ENCODE results near the gene SFMBT2. TPM values are rescaled to one million over a fixed set of nuclear protein-coding genes. Genes with fewer than 3 reads are reported as not detected.

The SFMBT2 gene
- total RNA-seq, 1 experiment from 2014 or later, result 0.02 TPM

GRCh38 chr10:7445474-7446185, 34.8 kb upstream of the SFMBT2 start:
- POLR2A ChIA-PET, result no interaction called here
- Histone ChIP-seq H3K4me3 (replicated peaks in 1 of 2; ENCODE audit: low read depth in 1 of 2, low read length in 2 of 2) (no peak overlapping the region), H3K4me2 (ENCODE audit: low read length) (no peak overlapping the region), H3K9ac (ENCODE audit: low read length) (no peak overlapping the region), H3K79me2 (ENCODE audit: insufficient read depth, low read length) (no peaks in the 10 kb centered on the region), H3K9me3 (ENCODE audit: control insufficient read depth in 1 of 2, insufficient read depth in 1 of 2, low read depth in 1 of 2, low read length in 2 of 2) (peaks cover 0 to 10% of the 10 kb centered on the region in 2 experiments; a peak in 2 of 4 replicates), H3K27ac (ENCODE audit: low read depth, low read length) (no peak overlapping the region), H4K20me1 (ENCODE audit: insufficient read depth) (no peaks in the 10 kb centered on the region), H2AFZ (ENCODE audit: low read depth, low read length, poor library complexity, severe bottlenecking) (no peak overlapping the region), H3K36me3 (ENCODE audit: control insufficient read depth in 1 of 2, insufficient read depth in 2 of 2, low read length in 2 of 2) (no peaks in the 10 kb centered on the region), H3K9me2 (ENCODE audit: insufficient read depth) (no peaks in the 10 kb centered on the region), H3K27me3 (ENCODE audit: insufficient read depth, low read length) (peaks cover 14% of the 10 kb centered on the region; the same call in 1 of the 2 replicates), H3K4me1 (ENCODE audit: control insufficient read depth in 1 of 2, insufficient read depth in 2 of 2, low read length in 2 of 2) (no peaks in the 10 kb centered on the region)
- no TSS peak for BruUV-seq (replicated peaks)
- intact Hi-C loops (cut with micrococcal nuclease), result no loop called here
- CTCF ChIA-PET, result no interaction called here
- DNase-seq (ENCODE audit: low read depth, low spot score), result no peak
- RAD21 ChIA-PET (ENCODE audit: low non-redundant PET in 1 of 2, low total read pairs in 2 of 2, uncharacterized antibody in 2 of 2, unreplicated experiment in 2 of 2), result no interaction called here
- no peak for ATAC-seq
- no peak for TF ChIP-seq CTCF (IDR thresholded peaks at IDR 0.05 in 2 of 3, conservative IDR thresholded peaks at IDR 0.05 in 1 of 3; ENCODE audit: borderline replicate concordance in 1 of 3, insufficient read depth in 1 of 3, low read depth in 2 of 3, low read length in 2 of 3)

GRCh38 chr10:7444551-7445121, 33.8 kb upstream of the SFMBT2 start:
- H3K36me3 ChIP-seq (ENCODE audit: control insufficient read depth in 1 of 2, insufficient read depth in 2 of 2, low read length in 2 of 2), result no peaks in the 10 kb centered on the region
- ATAC-seq (no peak), DNase-seq (ENCODE audit: low read depth, low spot score) (no peak)
- peaks cover 0 to 7% of the 10 kb centered on the region in 2 experiments; a peak in 2 of 4 replicates for H3K9me3 ChIP-seq (ENCODE audit: control insufficient read depth in 1 of 2, insufficient read depth in 1 of 2, low read depth in 1 of 2, low read length in 2 of 2)
- no peak overlapping the region for H2AFZ ChIP-seq (ENCODE audit: low read depth, low read length, poor library complexity, severe bottlenecking)
- H4K20me1 ChIP-seq (ENCODE audit: insufficient read depth), result no peaks in the 10 kb centered on the region
- no peak for TF ChIP-seq RAD21 (IDR thresholded peaks at IDR 0.05; ENCODE audit: low read depth)
- TF ChIP-seq TCF7L2 (IDR thresholded peaks at IDR 0.05; ENCODE audit: borderline replicate concordance, extremely low read depth, insufficient read depth, insufficient read length), result no peak
- no peak overlapping the region for H3K27ac ChIP-seq (ENCODE audit: low read depth, low read length)
- ChIA-PET POLR2A (no interaction called here), CTCF (no interaction called here), RAD21 (ENCODE audit: low non-redundant PET in 1 of 2, low total read pairs in 2 of 2, uncharacterized antibody in 2 of 2, unreplicated experiment in 2 of 2) (no interaction called here)
- no peaks in the 10 kb centered on the region for H3K4me1 ChIP-seq (ENCODE audit: control insufficient read depth in 1 of 2, insufficient read depth in 2 of 2, low read length in 2 of 2)
- no peaks in the 10 kb centered on the region for H3K9me2 ChIP-seq (ENCODE audit: insufficient read depth)
- H3K4me2 ChIP-seq (ENCODE audit: low read length), result no peak overlapping the region
- peaks cover 14% of the 10 kb centered on the region for H3K27me3 ChIP-seq (ENCODE audit: insufficient read depth, low read length)
- no TSS peak for BruUV-seq (replicated peaks)
- H3K4me3 ChIP-seq (replicated peaks in 1 of 2; ENCODE audit: low read depth in 1 of 2, low read length in 2 of 2), result no peak overlapping the region
- intact Hi-C loops (cut with micrococcal nuclease), result no loop called here
- no peaks in the 10 kb centered on the region for H3K79me2 ChIP-seq (ENCODE audit: insufficient read depth, low read length)
- no peak overlapping the region for H3K9ac ChIP-seq (ENCODE audit: low read length)

Measured in HCT116 (cell line).